Body of pancreas (tissue), 4 donors: ENCODE results near the gene NCR2.

Source experiments
- CTCF ChIP-seq, 7 experiments: fragments of 450-650 bp in 4 of 7; fragments of 200-600 bp in 3 of 7; sonication (generic) in 3 of 7; IDR thresholded peaks; one replicate each; pipeline ENCODE4 v1.5.1; 2016 to 2019; ENCODE audit warnings: antibody characterized with exemption in 7 of 7
- POLR2A ChIP-seq, 3 donors: fragments of 450-650 bp; IDR thresholded peaks; one replicate each; pipeline ENCODE4 v1.6.1; 2016; ENCODE audit warnings: antibody characterized with exemption in 3 of 3, mild to moderate bottlenecking in 2 of 3

- TF ChIP-seq CTCF (IDR thresholded peaks at IDR 0.05) (no peak), POLR2A (IDR thresholded peaks at IDR 0.05) (no peak)
These were observed 36.5 kb upstream of the NCR2 start for GRCh38 chr6:41298785-41299502.
